Breast epithelium (tissue), 4 donors: ENCODE results near the gene MARVELD3. TPM values are rescaled to one million over a fixed set of nuclear protein-coding genes. Genes with fewer than 3 reads are reported as not detected.
A peak's percentile ranks its signal among the peaks of the same experiment; 100 is the strongest.
"Not testable (repeated sequence)": the region's sequence is repeated elsewhere in the genome, so short reads cannot be mapped to it uniquely, and the experiment has no call there.

Source experiments
- DNase-seq, 2 donors: peaks; one replicate each; pipeline ENCODE4 v3.0.0-alpha.2; 2019; ENCODE audit warnings: low spot score in 2 of 2
- H3K27ac ChIP-seq, 2 donors: fragments of 200-600 bp; sonication (generic) in 1 of 2; one replicate each; pipeline ENCODE4 v1.5.1; 2016 to 2019; ENCODE audit warnings: mild to moderate bottlenecking in 1 of 2
- H3K27me3 ChIP-seq, 2 donors: fragments of 200-600 bp; sonication (generic) in 1 of 2; one replicate each; pipeline versions ENCODE4 v1.5.1 to v1.6.0; 2017 to 2019; ENCODE audit warnings: control low read depth in 1 of 2, mild to moderate bottlenecking in 1 of 2
- H3K36me3 ChIP-seq: fragments of 200-600 bp; one replicate; pipeline ENCODE4 v1.5.1; 2019
- H3K4me1 ChIP-seq, 2 donors: fragments of 200-600 bp; sonication (generic); one replicate each; pipeline ENCODE4 v1.5.1; 2016 to 2019; ENCODE audit warnings: control low read depth in 1 of 2
- H3K4me3 ChIP-seq, 3 donors: fragments of 200-600 bp; sonication (generic); 1 replicate in 2 of 3; 2 replicates in 1 of 3; pipeline ENCODE4 v1.5.1; 2016 to 2019; ENCODE audit warnings: mild to moderate bottlenecking in 3 of 3, moderate library complexity in 2 of 3
- H3K9me3 ChIP-seq, 2 donors: fragments of 200-600 bp; sonication (generic) in 1 of 2; one replicate each; pipeline ENCODE4 v1.5.1; 2016 to 2019; ENCODE audit warnings: control low read depth in 1 of 2
- CTCF ChIP-seq, 3 donors: fragments of 450-650 bp; IDR thresholded peaks; one replicate each; pipeline ENCODE4 v1.5.1; 2016 to 2017; ENCODE audit warnings: antibody characterized with exemption in 3 of 3, mild to moderate bottlenecking in 3 of 3, moderate library complexity in 3 of 3
- POLR2A ChIP-seq: fragments of 450-650 bp; IDR thresholded peaks from one replicate; pipeline ENCODE4 v1.6.1; 2016; ENCODE audit warnings: antibody characterized with exemption, mild to moderate bottlenecking, moderate library complexity
- POLR2AphosphoS5 ChIP-seq, 3 donors: sonication (generic); formaldehyde crosslinking; IDR thresholded peaks; one replicate each; pipeline ENCODE4 v1.6.1; 2017; ENCODE audit warnings: antibody characterized with exemption in 3 of 3
- intact Hi-C: fragments of 100-400 bp; cut with DNase I; formaldehyde crosslinking; loops from one replicate; pipeline ENCODE4 v1.15.1; 2023; ENCODE audit warnings: low total_unique reads
- total RNA-seq, 3 donors: library from RNA; depleted of rRNA; stranded (reverse); fragments of >200 nt; gene quantifications; one replicate each; pipeline ENCODE4 v1.1.0, GENCODE V29; 2016

MARVELD3 gene
- total RNA-seq, 3 donors from 2014 or later, result 11.8 to 21.5 TPM; not detected in 1

GRCh38 chr16:71590584-71590983 is 35.4 kb upstream of the MARVELD3 start:
- intact Hi-C loops, result no loop called here

DNA sequence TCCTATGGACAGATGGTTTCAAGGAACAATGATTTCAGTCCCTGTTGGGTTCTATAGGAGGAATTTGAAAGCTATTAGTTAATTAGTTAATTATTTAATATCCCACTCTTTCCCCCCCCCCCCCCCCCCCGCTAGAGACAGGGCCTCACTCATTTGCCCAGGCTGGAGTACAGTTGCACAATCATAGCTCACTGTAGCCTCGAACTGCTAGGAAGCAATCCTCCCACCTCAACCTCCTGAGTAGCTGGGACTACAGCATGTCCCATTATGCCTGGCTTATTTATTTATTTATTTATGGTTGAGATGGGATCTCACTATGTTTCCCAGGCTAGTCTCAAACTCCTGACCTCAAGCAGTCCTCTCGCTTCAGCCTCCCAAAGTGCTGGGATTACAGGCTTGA is 34.1 kb upstream of the MARVELD3 start:
- H3K27me3 ChIP-seq, result peaks cover 0 to 5% of the 10 kb centered on the region in 2 donors
- no peak for DNase-seq
- H3K4me3 ChIP-seq, result no peak overlapping the region
- intact Hi-C loops, result no loop called here
- H3K27ac ChIP-seq, result peak overlapping the region in 1 of 2 donors; percentile 66
- no peaks in the 10 kb centered on the region for H3K36me3 ChIP-seq
- H3K4me1 ChIP-seq, result no peaks in the 10 kb centered on the region
- TF ChIP-seq CTCF (IDR thresholded peaks at IDR 0.05) (no peak), POLR2A (no peak), POLR2AphosphoS5 (IDR thresholded peaks at IDR 0.05) (no peak)
- H3K9me3 ChIP-seq, result no peaks in the 10 kb centered on the region

More at GRCh38 chr16:71590584-71590983, 35.4 kb upstream of the MARVELD3 start:
- no peak overlapping the region for H3K4me3 ChIP-seq
- peaks cover 0 to 5% of the 10 kb centered on the region in 2 donors for H3K27me3 ChIP-seq
- H3K9me3 ChIP-seq, result no peaks in the 10 kb centered on the region
- H3K4me1 ChIP-seq, result no peaks in the 10 kb centered on the region
- TF ChIP-seq POLR2AphosphoS5 (IDR thresholded peaks at IDR 0.05) (no peak), POLR2A (no peak), CTCF (IDR thresholded peaks at IDR 0.05) (no peak)
- H3K27ac ChIP-seq, result peak overlapping the region in 1 of 2 donors; percentile 66
- no peak for DNase-seq
- no peaks in the 10 kb centered on the region for H3K36me3 ChIP-seq

DNA sequence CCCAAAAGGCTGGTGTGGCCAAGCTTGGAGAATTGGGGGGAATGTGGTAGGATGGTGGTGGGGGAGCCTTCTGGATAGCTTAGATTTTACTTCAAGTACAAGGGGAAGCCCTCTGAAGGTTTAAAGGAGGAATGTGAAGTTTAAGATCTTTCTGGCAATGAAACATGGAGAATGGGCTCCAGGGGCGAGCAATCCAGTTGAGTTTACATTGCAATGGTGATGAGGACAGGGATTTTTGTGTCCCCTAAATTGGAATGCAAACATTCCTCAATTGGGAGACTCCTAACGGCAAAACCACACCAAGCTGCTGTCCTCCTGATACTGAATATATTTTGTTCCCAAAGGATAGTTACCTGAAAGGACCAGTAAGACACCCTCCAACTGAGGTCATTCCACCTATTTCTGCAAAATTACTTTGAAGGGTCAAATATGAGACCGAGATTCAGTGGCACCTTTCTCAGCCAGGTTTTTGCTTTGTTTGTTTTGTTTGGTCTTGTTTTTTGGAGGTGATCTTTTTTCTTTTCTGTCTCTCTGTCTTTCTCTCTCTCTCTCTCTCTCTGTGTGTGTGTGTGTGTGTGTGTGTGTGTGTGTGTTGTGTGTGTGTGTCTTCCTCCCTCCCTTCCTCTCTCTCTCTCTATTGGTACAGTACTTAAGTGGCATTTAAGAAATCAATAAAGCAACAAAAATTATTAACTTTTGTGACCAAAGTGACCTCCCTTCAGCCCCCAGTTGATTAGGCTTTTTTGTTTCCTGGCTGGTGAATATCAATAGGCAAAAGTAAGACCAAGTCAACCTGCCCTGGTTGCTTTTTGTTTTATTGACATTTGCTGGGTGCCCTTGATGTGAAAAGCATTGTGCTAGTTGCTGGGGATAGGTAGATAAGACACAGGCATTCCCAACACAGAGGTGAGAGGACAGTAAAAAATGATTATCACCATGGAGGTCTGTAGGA is 32.7 kb upstream of the MARVELD3 start:
- DNase-seq, result no peak
- intact Hi-C loops, result no loop called here
- Histone ChIP-seq H3K27me3 (no peaks in the 10 kb centered on the region), H3K36me3 (no peaks in the 10 kb centered on the region), H3K9me3 (no peaks in the 10 kb centered on the region), H3K27ac (peak overlapping the region; percentile 42 to 48), H3K4me3 (no peak overlapping the region), H3K4me1 (no peaks in the 10 kb centered on the region)
- TF ChIP-seq POLR2A (no peak), POLR2AphosphoS5 (IDR thresholded peaks at IDR 0.05) (no peak), CTCF (IDR thresholded peaks at IDR 0.05) (no peak)

- Histone ChIP-seq H3K4me3 (no peak overlapping the region), H3K27ac (peak overlapping the region; percentile 42 to 48), H3K9me3 (no peaks in the 10 kb centered on the region), H3K36me3 (no peaks in the 10 kb centered on the region), H3K4me1 (no peaks in the 10 kb centered on the region), H3K27me3 (no peaks in the 10 kb centered on the region)
- intact Hi-C loops, result no loop called here
- TF ChIP-seq POLR2AphosphoS5 (IDR thresholded peaks at IDR 0.05) (no peak), CTCF (IDR thresholded peaks at IDR 0.05) (no peak), POLR2A (no peak)
- no peak for DNase-seq
These were observed 31.9 kb upstream of the MARVELD3 start for GRCh38 chr16:71594000-71594646.

DNA sequence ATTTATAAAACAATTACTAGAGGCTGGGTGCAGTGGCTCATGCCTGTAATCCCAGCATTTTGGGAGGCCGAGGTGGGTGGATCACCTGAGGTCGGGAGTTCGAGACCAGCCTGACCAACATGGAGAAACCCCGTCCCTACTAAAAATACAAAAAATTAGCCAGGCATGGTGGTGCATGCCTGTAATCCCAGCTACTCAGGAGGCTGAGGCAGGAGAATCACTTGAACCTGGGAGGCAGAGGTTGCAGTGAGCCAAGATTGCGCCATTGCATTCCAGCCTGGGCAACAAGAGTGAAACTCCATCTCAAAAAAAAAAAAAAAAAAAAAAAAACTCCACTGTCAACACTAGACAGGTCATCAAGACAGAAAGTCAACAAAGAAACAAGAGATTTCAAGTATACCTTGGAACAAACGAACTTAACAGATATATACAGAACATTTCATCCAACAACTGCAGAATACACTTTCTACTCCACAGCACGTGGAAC is 30.6 kb upstream of the MARVELD3 start:
- intact Hi-C loops, H3K27me3 ChIP-seq, H3K4me3 ChIP-seq, H3K4me1 ChIP-seq, DNase-seq, H3K36me3 ChIP-seq, H3K9me3 ChIP-seq: not testable (repeated sequence)
- H3K27ac ChIP-seq, result peak overlapping the region in 1 of 2 donors; percentile 5

DNA sequence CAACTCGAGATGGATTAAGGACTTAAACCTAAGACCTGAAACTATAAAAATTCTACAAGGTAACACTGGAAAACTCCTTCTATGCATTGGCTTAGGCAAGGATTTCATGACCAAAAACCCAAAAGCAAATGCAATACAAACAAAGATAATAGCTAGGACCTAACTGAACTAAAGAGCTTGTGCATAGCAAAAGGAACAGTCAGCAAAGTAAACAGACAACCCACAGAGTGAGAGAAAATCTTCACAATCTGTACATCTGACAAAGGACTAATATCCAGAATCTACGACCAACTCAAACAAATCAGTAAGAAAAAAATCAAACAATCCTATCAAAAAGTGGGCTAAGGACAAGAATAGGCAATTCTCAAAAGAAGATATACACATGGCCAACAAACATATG is 27.6 kb upstream of the MARVELD3 start:
- H3K4me3 ChIP-seq, H3K27me3 ChIP-seq, H3K36me3 ChIP-seq, H3K4me1 ChIP-seq, DNase-seq, intact Hi-C loops, H3K27ac ChIP-seq, H3K9me3 ChIP-seq: not testable (repeated sequence)
